Activated CD8-positive, alpha-beta memory T cell treated with anti-CD3 and anti-CD28 coated beads, Interleukin-2, amount 10 ng/mL, durations not matched to agents 7 days and 5 days (primary cell): ENCODE data around the gene CYP27C1. TPM values are rescaled to one million over a fixed set of nuclear protein-coding genes. Genes with fewer than 3 reads are reported as not detected.

Source experiments
- ATAC-seq: fragments of 150-1000 bp; cut with Tn5 transposase; one replicate; pipeline ENCODE4 v1.10.0; 2021; ENCODE audit warnings: moderate library complexity
- CTCF ChIA-PET: fragments of 350-600 bp; sonication (Branson Sonifier 250); formaldehyde crosslinking; loops from one replicate; lab custom pipeline; 2021; ENCODE audit warnings: antibody characterized with exemption; lab: Charles Lee
- DNase-seq: peaks from one replicate; pipeline ENCODE4 v3.0.0-alpha.2; 2020
- H3K27ac Mint-ChIP-seq: one replicate; pipeline ENCODE4 v1.8.0; 2021; ENCODE audit warnings: mild to moderate bottlenecking, mixed read lengths
- H3K27me3 Mint-ChIP-seq: one replicate; pipeline ENCODE4 v1.8.0; 2021; ENCODE audit warnings: mixed read lengths
- H3K36me3 Mint-ChIP-seq: one replicate; pipeline ENCODE4 v1.8.0; 2021; ENCODE audit warnings: mild to moderate bottlenecking, mixed read lengths
- H3K4me1 Mint-ChIP-seq: one replicate; pipeline ENCODE4 v1.8.0; 2021; ENCODE audit warnings: mixed read lengths
- H3K4me3 Mint-ChIP-seq: one replicate; pipeline ENCODE4 v1.8.0; 2021; ENCODE audit warnings: mild to moderate bottlenecking, moderate library complexity, mixed read lengths
- H3K9me3 Mint-ChIP-seq: one replicate; pipeline ENCODE4 v1.8.0; 2022; ENCODE audit warnings: low read depth, mixed read lengths
- total RNA-seq, 2 experiments: library from RNA; stranded (reverse); gene quantifications; one replicate each; pipeline ENCODE4 v1.2.3, GENCODE V29; 2021

The CYP27C1 gene
- total RNA-seq, 2 experiments from 2014 or later, result not detected

DNA sequence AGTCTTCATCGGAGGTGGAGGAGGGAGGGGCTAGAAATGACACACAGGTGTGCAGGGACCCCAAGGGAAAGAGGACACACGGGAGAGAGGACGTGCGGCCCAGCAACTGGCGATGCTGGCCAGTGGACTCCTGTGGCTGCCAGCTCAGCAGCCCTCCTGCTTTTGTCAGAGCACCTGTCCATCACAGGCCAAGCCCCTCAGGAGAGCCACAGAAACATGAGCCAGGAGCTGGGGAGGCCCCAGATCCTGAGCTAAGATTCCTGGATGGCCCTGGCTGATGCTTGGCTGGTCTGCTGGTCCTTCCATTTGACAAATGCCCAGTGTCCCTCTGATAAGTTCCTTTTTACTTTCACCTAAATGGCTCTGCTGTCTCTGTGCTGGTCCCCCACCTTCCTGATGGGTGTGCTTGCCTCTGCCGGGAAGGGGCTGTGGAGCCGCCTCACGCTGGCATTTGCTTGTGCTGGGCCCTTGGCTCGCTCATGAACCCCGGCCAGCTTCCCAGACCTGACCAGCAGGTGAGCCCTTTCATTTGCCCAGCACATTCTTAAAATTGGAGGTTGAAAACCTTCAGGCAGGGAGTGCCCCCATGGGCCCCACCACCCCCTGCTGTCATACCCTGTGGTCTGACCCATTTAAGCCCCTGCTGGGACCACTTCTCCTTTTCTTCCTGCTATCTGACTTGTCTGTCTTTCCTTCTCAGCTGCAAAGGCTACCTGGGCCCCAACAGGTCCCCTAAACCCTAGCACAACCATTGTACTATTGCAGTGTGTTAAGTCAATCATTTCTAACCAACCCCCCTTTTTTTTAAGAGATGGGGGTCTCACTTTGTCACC is 37.3 kb downstream of the CYP27C1 start:
- ATAC-seq (no peak), DNase-seq (no peak)
- Mint-ChIP-seq H3K27ac (no peak overlapping the region), H3K9me3 (peaks cover 4% of the 10 kb centered on the region), H3K4me1 (peaks cover 7% of the 10 kb centered on the region), H3K27me3 (peaks cover 36% of the 10 kb centered on the region), H3K4me3 (no peak overlapping the region), H3K36me3 (peaks cover 6% of the 10 kb centered on the region)
- CTCF ChIA-PET, result interaction anchor here (1.5 kb wide), 1 partner anchor 467 kb away, joined by 3 read pairs; no protein-coding TSS in a partner anchor

DNA sequence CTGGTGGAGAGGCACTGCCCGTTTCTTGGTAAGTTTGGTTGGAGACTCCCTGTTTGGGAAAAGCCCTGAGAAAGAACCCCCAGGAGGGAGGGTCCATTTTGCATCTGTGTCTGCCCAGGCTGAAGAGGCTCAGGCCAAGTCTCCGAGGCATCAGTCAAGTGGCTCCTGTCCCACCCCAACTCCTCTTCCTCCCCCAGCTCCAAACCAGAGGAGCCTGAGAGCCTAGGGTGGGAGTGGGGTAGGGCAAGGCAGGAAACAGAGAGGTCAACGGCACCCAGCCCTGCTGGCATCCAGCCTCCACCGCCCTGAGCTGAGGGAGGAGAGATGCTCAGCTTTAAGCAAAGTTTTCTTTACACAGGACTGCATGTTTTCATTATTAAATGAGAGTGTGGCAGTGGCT is 38.2 kb downstream of the CYP27C1 start:
- peaks cover 6% of the 10 kb centered on the region for H3K36me3 Mint-ChIP-seq

DNA sequence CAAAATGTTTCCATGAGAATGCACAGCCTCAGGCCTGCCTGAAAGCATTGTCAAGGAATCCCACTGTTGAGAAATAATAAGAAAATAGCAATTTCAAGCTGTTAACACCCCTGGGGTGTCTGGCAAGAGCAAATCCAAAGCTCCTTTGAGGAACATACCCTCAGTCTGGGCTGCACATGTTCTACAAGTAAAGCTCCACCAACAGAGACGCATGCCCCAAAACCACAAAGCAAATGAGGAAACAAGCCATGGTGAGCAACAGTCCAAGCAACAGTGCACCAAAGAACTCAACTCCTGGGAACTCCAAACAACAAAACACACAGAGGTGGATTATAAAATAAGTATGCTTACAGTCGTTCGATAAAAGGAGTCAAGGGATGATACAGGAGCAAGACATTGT is 40.3 kb downstream of the CYP27C1 start:
- peaks cover 2% of the 10 kb centered on the region for H3K4me1 Mint-ChIP-seq
- CTCF ChIA-PET, result no interaction called here
- DNase-seq (no peak), ATAC-seq (no peak)
- H3K27me3 Mint-ChIP-seq, result peaks cover 22% of the 10 kb centered on the region
- peaks cover 6% of the 10 kb centered on the region for H3K36me3 Mint-ChIP-seq
- H3K9me3 Mint-ChIP-seq, result peaks cover 4% of the 10 kb centered on the region
- H3K27ac Mint-ChIP-seq, result no peak overlapping the region
- no peak overlapping the region for H3K4me3 Mint-ChIP-seq

More for the DNA sequence above, 38.2 kb downstream of the CYP27C1 start:
- Mint-ChIP-seq H3K27me3 (peaks cover 31% of the 10 kb centered on the region), H3K27ac (no peak overlapping the region), H3K9me3 (peaks cover 4% of the 10 kb centered on the region), H3K4me3 (no peak overlapping the region), H3K4me1 (peaks cover 7% of the 10 kb centered on the region)
- DNase-seq, result no peak
- CTCF ChIA-PET, result no interaction called here
- no peak for ATAC-seq

DNA sequence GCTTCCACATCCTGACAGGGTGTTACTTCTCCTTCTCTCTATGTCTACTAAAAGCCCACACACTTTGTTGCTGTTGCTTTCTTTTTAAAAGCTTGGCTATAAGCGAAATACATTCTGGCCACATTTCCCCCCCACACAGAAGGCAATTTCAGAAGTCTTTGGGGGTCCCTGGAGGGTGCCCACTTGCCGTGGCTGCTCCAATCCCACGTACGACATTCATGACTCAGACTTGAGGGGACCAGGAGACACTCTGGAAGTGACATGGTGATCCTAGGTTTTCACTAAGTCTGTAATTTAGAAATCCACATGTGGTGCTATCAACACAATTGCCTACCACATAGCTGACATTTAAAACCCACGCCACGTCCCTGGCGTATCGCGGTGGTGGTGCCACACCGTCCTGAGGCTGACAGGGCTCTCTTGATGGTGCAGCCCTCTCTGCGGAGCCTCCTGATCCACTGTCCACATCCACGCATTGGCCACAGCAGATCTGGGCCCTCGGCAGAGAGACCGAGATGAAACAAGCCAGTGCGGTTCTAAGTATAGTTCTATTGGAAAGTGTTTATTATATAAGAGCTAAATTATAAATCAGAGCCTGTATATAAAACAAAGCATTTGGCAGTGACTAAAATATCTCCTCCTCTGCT is 42.4 kb downstream of the CYP27C1 start:
- Mint-ChIP-seq H3K36me3 (peaks cover 6% of the 10 kb centered on the region), H3K27me3 (peaks cover 19% of the 10 kb centered on the region), H3K4me3 (no peak overlapping the region), H3K9me3 (peaks cover 4% of the 10 kb centered on the region), H3K27ac (no peak overlapping the region), H3K4me1 (no peaks in the 10 kb centered on the region)
- no peak for DNase-seq
- CTCF ChIA-PET, result no interaction called here
- ATAC-seq, result no peak

DNA sequence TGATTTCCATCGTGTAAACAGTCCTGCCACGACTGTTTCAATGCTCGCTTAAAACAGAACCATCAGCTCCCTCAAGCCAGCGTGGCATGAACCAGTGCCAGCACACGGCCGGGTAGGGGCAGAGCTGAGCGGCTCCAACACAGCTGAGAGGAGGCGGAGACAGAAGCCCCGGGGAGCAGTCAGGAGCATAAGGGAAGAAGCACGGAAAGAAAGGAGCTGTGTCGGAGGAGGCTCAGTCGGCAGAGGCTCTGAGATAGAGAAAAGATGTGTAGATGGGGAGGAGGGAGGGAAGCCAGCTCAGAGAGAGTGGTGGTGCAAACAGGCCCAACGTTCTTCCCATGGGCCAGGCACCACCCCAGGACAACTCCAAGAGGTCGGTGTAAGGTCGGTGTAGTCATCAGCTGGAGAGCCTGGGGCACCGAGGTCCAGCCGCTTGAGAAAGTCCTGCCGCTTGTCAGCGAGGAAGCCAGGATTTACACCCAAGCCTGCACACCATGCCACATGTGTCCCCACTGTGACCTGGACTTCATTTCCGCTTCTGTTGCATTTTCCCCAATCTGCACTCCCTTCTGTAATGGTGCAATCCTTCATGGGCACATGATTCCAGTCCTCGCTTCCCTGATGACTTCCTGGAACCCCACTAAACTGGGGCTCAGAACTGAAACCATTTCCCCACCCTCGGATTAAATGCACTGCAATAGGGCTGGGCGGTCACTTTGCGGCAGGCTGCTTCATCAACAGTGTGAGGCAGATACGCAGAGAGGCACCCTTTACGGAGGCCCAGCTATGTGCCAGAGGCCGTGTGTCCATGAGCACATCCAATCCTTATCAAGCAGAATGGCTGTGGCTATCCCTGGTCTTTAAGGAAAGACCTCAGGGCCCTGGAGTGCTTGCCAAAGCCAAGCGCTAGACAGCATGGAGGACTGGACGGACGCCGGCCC is 43.5 kb downstream of the CYP27C1 start:
- Mint-ChIP-seq H3K4me1 (no peaks in the 10 kb centered on the region), H3K4me3 (no peak overlapping the region), H3K9me3 (peaks cover 4% of the 10 kb centered on the region), H3K36me3 (peaks cover 6% of the 10 kb centered on the region), H3K27me3 (peaks cover 19% of the 10 kb centered on the region), H3K27ac (no peak overlapping the region)
- CTCF ChIA-PET, result no interaction called here
- DNase-seq (no peak), ATAC-seq (no peak)

DNA sequence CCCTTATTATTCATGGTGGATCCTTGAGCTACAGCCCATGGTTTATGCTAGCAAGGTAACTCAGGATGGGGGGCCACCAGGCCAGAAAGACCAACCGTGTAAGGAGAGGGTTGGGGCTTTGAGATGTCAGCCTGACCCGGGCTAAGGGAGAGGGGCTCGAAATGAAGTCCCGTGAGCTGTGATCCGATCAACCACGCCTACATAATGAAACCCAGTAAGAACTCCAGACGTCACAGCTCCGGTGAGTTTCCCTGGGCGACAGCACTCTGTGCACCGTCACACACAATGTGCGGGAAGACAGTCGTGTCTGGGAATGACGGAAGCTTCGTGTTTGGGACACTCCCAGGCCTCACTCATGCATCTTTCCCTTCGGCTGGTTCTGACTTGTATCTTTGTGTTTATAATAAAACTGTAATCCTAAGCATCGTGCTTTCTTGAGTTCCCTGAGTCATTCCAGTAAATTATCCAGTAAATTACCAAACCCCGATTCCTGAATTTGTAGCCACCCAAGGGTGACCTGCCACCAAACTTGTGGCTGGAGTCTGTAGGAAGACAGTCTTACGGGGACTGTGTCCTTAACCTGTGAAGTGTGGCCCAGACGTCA is 44.2 kb downstream of the CYP27C1 start:
- CTCF ChIA-PET, result interaction anchor here (1.2 to 1.4 kb wide), 2 partner anchors 21 to 43 kb away, joined by 3 to 4 read pairs; no protein-coding TSS in a partner anchor
- Mint-ChIP-seq H3K9me3 (peaks cover 4% of the 10 kb centered on the region), H3K27me3 (peaks cover 15% of the 10 kb centered on the region), H3K4me1 (no peaks in the 10 kb centered on the region), H3K36me3 (peaks cover 6% of the 10 kb centered on the region), H3K27ac (no peak overlapping the region), H3K4me3 (no peak overlapping the region)
- DNase-seq (no peak), ATAC-seq (no peak)

DNA sequence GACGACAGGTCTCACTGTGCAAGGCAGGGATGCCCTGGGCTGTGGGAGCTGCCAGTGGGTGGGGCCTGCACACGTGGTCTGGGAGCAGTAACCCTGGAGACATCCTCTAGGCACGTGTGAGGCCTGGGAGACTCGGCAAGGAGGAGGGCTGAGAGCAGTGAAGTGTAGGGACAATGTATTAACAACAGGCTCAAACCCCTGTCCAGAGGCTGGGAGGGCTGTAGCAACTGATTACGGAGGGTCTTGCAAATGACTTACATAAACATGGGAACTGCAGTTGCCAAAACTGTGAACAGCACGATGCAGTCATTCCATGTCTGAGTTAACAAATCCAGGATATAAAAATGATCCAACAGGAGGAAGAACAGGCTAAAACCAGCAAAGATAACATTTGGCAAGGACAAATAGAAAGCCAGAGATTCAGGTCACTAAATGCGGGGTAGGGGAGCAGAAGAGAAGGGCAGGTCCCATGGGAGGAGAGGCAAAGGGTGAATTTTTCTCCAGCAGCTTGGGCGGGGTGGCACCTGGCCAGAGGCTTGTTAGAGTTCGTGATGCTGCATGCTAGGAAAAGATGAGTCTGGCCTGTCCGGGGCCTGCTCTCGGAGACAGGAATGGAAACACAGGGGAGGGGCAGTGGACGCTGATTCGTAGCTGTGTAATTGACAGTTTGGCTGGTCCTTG is 44.9 kb downstream of the CYP27C1 start:
- CTCF ChIA-PET, result interaction anchor here (1.2 to 2.9 kb wide), 3 partner anchors 22 to 107 kb away, joined by 3 to 13 read pairs (median 4); no protein-coding TSS in a partner anchor
- H3K9me3 Mint-ChIP-seq, result no peaks in the 10 kb centered on the region
- no peak for ATAC-seq

DNA sequence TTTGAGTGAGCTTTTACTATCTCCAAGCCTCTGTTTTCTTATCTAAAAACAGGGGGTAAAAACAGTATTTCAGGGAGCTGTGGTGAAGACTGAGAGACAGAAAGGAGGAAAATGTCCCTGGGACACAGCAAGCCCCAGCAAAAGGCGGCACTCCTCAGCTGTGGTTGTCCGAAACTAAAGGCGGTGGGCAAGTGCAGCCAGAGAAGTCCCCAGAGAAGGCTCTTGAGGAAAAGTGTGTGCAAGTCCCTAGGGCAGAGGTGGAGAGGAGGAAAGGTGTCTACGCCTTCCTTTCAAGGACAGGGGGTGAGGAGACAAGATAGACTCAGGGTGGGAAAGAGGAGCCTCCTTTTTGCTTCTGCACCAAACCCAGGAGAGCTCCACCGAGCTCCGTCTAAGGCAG is 45.5 kb downstream of the CYP27C1 start:
- Mint-ChIP-seq H3K27ac (no peak overlapping the region), H3K36me3 (no peaks in the 10 kb centered on the region), H3K4me3 (no peak overlapping the region), H3K4me1 (no peaks in the 10 kb centered on the region), H3K9me3 (no peaks in the 10 kb centered on the region), H3K27me3 (peaks cover 4% of the 10 kb centered on the region)
- CTCF ChIA-PET, result interaction anchor here (1.4 to 2.9 kb wide), 2 partner anchors 42 to 107 kb away, joined by 4 to 13 read pairs; no protein-coding TSS in a partner anchor
- DNase-seq (no peak), ATAC-seq (no peak)

More for the DNA sequence above, 44.9 kb downstream of the CYP27C1 start:
- Mint-ChIP-seq H3K27ac (no peak overlapping the region), H3K4me3 (no peak overlapping the region), H3K27me3 (peaks cover 10% of the 10 kb centered on the region), H3K36me3 (peaks cover 4% of the 10 kb centered on the region), H3K4me1 (no peaks in the 10 kb centered on the region)
- DNase-seq, result no peak

DNA sequence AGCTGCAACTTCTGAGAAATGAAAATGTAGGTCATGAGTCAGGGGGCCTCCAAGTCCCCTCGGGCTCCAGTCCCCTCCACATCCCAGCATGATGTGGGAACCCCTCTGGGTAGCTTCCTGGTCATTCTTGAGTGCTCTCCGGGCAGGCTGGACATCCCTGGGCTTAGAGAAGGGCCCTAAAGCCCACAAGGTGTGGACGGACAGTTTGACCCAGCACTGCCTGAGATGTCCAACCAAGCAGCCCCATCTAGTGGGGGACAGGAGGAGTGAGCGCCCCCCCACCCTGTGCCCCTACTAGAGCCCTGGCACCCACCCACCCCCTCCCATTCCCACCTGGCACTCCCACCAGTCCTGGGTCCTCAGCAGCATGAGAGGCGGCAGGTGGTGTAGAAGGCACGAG is 46.0 kb downstream of the CYP27C1 start:
- ATAC-seq (no peak), DNase-seq (no peak)
- Mint-ChIP-seq H3K36me3 (no peaks in the 10 kb centered on the region), H3K27ac (no peak overlapping the region), H3K4me3 (no peak overlapping the region), H3K9me3 (no peaks in the 10 kb centered on the region), H3K4me1 (no peaks in the 10 kb centered on the region), H3K27me3 (peaks cover under 1% of the 10 kb centered on the region)
- CTCF ChIA-PET, result interaction anchor here (2.9 kb wide), 1 partner anchor 106 kb away, joined by 13 read pairs; no protein-coding TSS in a partner anchor

DNA sequence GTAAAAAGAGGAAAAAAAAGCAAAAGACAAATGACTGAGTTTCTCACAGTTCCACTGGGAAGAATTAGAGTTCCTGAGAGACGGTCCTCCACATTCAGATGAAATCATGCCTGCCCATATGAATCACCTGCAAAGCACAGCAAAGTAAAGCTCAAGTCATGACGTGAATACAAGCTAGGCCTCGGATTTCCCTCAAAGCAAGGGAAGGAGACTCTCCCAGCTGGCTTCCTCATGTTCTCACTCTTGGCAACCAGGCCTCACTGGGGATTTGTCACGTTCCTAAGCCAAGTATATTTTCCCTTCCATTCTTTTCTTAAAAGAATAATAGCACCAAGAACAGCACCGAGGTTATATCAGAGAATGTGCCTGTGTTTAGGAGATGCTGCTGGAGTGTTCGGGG is 47.0 kb downstream of the CYP27C1 start:
- CTCF ChIA-PET, result interaction anchor here (2.9 kb wide), 1 partner anchor 105 kb away, joined by 13 read pairs; no protein-coding TSS in a partner anchor
- DNase-seq (peak; percentile 29), ATAC-seq (no peak)
- Mint-ChIP-seq H3K4me1 (no peaks in the 10 kb centered on the region), H3K4me3 (no peak overlapping the region), H3K27me3 (no peaks in the 10 kb centered on the region), H3K36me3 (no peaks in the 10 kb centered on the region), H3K27ac (no peak overlapping the region), H3K9me3 (no peaks in the 10 kb centered on the region)

DNA sequence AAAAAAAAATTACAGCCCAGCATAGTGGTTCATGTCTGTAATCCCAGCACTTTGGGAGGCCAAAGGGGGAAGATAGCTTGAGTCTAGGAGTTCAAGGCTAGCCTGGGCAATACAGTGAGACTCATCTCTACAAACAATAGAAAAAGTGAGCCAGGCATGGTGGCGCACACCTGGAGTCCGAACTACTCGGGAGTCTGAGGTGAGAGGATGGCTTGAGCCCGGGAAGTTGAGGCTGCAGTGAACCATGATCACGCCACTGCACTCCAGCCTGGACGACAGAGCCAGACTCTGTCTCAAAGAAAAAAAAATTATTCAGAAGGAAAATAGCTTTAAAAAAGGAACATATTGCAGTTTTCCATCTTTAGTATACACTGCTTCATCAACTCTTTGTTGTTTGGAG is 47.8 kb downstream of the CYP27C1 start:
- no peaks in the 10 kb centered on the region for H3K9me3 Mint-ChIP-seq
- ATAC-seq (no peak), DNase-seq (no peak)
- no peaks in the 10 kb centered on the region for H3K4me1 Mint-ChIP-seq
- no peaks in the 10 kb centered on the region for H3K27me3 Mint-ChIP-seq
- CTCF ChIA-PET, result interaction anchor here (0.6 to 2.9 kb wide), 2 partner anchors 17 to 104 kb away, joined by 3 to 13 read pairs; no protein-coding TSS in a partner anchor
- no peaks in the 10 kb centered on the region for H3K36me3 Mint-ChIP-seq
- no peak overlapping the region for H3K27ac Mint-ChIP-seq
- H3K4me3 Mint-ChIP-seq, result no peak overlapping the region
